Measurements from ENCODE around the gene SYMPK. TPM values are rescaled to one million over a fixed set of nuclear protein-coding genes. Genes with fewer than 3 reads are reported as not detected.

The SYMPK gene
- total RNA-seq, 1 donor from 2014 or later = 107 TPM

- intact Hi-C loops (cut with micrococcal nuclease) = no loop called here
These were observed 34.4 kb downstream of the SYMPK start for GRCh38 chr19:45828523-45828922.

- intact Hi-C loops (cut with micrococcal nuclease) = no loop called here
These were observed 35.4 kb downstream of the SYMPK start for GRCh38 chr19:45827459-45828093.

GRCh38 chr19:45826934-45827333 lies 36.0 kb downstream of the SYMPK start:
- intact Hi-C loops (cut with micrococcal nuclease) = no loop called here

- intact Hi-C loops (cut with micrococcal nuclease) = no loop called here
These were observed 36.7 kb downstream of the SYMPK start for GRCh38 chr19:45825917-45826893.

GRCh38 chr19:45825263-45825605 lies 37.7 kb downstream of the SYMPK start:
- intact Hi-C loops (cut with micrococcal nuclease) = no loop called here

GRCh38 chr19:45824531-45825262 lies 38.2 kb downstream of the SYMPK start:
- intact Hi-C loops (cut with micrococcal nuclease) = no loop called here

- intact Hi-C loops (cut with micrococcal nuclease) = no loop called here
These were observed 38.9 kb downstream of the SYMPK start for GRCh38 chr19:45824041-45824471.

- intact Hi-C loops (cut with micrococcal nuclease) = no loop called here
These were observed 39.8 kb downstream of the SYMPK start for GRCh38 chr19:45823182-45823581.

GRCh38 chr19:45822716-45823115 lies 40.2 kb downstream of the SYMPK start:
- intact Hi-C loops (cut with micrococcal nuclease) = no loop called here

- intact Hi-C loops (cut with micrococcal nuclease) = no loop called here
These were observed 41.4 kb downstream of the SYMPK start for GRCh38 chr19:45821570-45821969.

- intact Hi-C loops (cut with micrococcal nuclease) = no loop called here
These were observed 41.8 kb downstream of the SYMPK start for GRCh38 chr19:45821103-45821521.

- intact Hi-C loops (cut with micrococcal nuclease) = no loop called here
These were observed 42.4 kb downstream of the SYMPK start for GRCh38 chr19:45820413-45821102.

GRCh38 chr19:45819769-45820168 lies 43.2 kb downstream of the SYMPK start:
- intact Hi-C loops (cut with micrococcal nuclease) = loop anchor here (10.0 kb wide), 1 partner anchor 445 kb away; no protein-coding TSS in a partner anchor

GRCh38 chr19:45817725-45818301 lies 45.1 kb downstream of the SYMPK start:
- intact Hi-C loops (cut with micrococcal nuclease) = loop anchor here (1.0 to 10.0 kb wide), 7 partner anchors 19 to 447 kb away; partner anchors contain the start of gene SYMPK

- intact Hi-C loops (cut with micrococcal nuclease) = loop anchor here (1.0 to 10.0 kb wide), 7 partner anchors 18 to 448 kb away; partner anchors contain the start of gene SYMPK
These were observed 45.8 kb downstream of the SYMPK start for GRCh38 chr19:45817010-45817724.

- intact Hi-C loops (cut with micrococcal nuclease) = loop anchor here (1.0 to 10.0 kb wide), 7 partner anchors 18 to 448 kb away; partner anchors contain the start of gene SYMPK
These were observed 46.5 kb downstream of the SYMPK start for GRCh38 chr19:45816236-45817009.

GRCh38 chr19:45815481-45816216 lies 47.3 kb downstream of the SYMPK start:
- intact Hi-C loops (cut with micrococcal nuclease) = loop anchor here (2.0 to 10.0 kb wide), 3 partner anchors 17 to 449 kb away; no protein-coding TSS in a partner anchor

GRCh38 chr19:45814851-45815480 lies 48.0 kb downstream of the SYMPK start, which contains the start of gene RSPH6A:
Gene RSPH6A (minus strand): TSS chr19:45815308. CDS start chr19:45815176, 132 bp downstream.
- intact Hi-C loops (cut with micrococcal nuclease) = loop anchor here (10.0 kb wide), 1 partner anchor 450 kb away; no protein-coding TSS in a partner anchor
